ENCODE results near the gene CAPS2.

GRCh38 chr12:75378354-75378753 lies 48.2 kb upstream of the CAPS2 start:
- no peak for TF ChIP-seq ZNF426 (tag by site-specific recombination; IDR thresholded peaks at IDR 0.05)
- TF ChIP-seq CTCF (tag by site-specific recombination; IDR thresholded peaks at IDR 0.05), result no peak
